Measurements from ENCODE around the gene IGFBP5.

- TF ChIP-seq, protein P1, sequence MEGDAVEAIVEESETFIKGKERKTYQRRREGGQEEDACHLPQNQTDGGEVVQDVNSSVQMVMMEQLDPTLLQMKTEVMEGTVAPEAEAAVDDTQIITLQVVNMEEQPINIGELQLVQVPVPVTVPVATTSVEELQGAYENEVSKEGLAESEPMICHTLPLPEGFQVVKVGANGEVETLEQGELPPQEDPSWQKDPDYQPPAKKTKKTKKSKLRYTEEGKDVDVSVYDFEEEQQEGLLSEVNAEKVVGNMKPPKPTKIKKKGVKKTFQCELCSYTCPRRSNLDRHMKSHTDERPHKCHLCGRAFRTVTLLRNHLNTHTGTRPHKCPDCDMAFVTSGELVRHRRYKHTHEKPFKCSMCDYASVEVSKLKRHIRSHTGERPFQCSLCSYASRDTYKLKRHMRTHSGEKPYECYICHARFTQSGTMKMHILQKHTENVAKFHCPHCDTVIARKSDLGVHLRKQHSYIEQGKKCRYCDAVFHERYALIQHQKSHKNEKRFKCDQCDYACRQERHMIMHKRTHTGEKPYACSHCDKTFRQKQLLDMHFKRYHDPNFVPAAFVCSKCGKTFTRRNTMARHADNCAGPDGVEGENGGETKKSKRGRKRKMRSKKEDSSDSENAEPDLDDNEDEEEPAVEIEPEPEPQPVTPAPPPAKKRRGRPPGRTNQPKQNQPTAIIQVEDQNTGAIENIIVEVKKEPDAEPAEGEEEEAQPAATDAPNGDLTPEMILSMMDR (IDR thresholded peaks at IDR 0.05; ENCODE audit: insufficient read depth, low read length, poor library complexity, severe bottlenecking) = no peak
- no peak for TF ChIP-seq EZH2phosphoT487 (conservative IDR thresholded peaks at IDR 0.05; ENCODE audit: low read length)
Measured at GRCh38 chr2:216624251-216624650, 71.1 kb downstream of the IGFBP5 start.
